ENCODE measurements around the gene VSTM2L. TPM values are rescaled to one million over a fixed set of nuclear protein-coding genes. Genes with fewer than 3 reads are reported as not detected.

VSTM2L gene
- total RNA-seq, 1 donor from 2014 or later = 0.46 TPM

DNA sequence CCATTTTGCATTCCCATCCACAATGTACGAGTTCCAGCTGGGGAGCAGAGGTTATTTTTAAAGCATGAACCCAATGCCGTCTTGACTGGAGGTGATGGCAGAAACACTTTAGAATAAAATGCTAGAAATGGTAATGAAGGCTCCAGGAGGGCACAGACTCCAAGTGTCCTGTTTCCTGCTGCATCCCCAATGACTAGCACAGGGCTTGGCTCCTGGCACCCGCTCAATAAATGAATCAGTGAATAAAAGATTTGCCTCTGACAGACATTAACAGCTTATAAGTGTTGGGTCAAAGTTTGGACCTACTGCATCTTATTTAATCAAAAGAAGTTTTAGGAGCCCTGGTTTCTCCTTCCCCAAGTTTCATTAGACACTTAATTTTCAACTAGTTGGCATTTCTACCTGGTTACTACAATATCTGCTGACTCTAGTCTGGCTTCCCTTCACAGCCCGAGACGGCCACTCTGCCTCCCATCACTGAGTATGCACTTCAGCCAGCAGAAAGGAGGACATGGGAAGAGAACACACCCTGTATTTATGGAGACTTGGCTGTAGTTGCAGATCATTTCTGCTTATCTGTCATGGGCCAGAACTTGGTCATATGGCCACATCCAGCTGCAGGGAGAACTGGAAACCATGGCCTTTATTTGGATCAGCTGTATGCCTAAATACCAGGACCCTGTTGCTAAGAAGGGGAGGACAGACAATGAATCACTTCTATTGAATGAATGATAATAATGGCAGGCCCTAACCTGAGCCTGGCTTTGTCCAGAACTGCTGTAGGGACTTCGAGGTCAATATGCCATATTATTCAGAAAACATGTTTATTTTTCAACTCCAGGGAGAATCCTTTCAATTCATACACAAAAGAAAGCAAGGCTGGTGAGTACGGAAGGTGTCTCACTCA, 67.3 kb downstream of the VSTM2L start:
- Histone ChIP-seq H3K36me3 (ENCODE audit: control insufficient read depth, insufficient read depth, low read length) (no peaks in the 10 kb centered on the region), H3K27me3 (ENCODE audit: control insufficient read depth, insufficient read depth, low read length) (no peaks in the 10 kb centered on the region), H3K4me3 (ENCODE audit: low read depth, low read length) (no peak overlapping the region)
- TF ChIP-seq, protein P1, sequence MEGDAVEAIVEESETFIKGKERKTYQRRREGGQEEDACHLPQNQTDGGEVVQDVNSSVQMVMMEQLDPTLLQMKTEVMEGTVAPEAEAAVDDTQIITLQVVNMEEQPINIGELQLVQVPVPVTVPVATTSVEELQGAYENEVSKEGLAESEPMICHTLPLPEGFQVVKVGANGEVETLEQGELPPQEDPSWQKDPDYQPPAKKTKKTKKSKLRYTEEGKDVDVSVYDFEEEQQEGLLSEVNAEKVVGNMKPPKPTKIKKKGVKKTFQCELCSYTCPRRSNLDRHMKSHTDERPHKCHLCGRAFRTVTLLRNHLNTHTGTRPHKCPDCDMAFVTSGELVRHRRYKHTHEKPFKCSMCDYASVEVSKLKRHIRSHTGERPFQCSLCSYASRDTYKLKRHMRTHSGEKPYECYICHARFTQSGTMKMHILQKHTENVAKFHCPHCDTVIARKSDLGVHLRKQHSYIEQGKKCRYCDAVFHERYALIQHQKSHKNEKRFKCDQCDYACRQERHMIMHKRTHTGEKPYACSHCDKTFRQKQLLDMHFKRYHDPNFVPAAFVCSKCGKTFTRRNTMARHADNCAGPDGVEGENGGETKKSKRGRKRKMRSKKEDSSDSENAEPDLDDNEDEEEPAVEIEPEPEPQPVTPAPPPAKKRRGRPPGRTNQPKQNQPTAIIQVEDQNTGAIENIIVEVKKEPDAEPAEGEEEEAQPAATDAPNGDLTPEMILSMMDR (IDR thresholded peaks at IDR 0.05; ENCODE audit: insufficient read depth, low read length, poor library complexity, severe bottlenecking) = no peak
- DNase-seq (ENCODE audit: low read depth) = no peak

DNA sequence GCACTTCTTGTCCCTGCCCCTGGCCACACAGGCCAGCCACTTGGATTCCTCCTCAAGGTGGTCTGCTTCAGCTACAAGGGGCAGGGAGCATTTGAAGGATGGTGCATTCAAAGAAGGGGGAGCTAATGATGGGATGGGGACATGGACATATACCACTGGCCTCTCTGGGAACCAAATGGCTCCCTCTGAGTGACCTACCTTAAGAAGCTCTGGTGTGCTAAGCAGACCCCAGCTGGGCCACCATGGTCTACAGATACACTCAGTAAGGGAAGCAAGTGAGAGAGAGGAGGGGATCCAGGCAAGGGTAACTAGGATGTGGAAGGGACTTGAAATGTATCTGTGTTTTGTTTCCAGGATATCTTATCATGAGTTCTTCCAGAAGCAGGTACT, 67.9 kb downstream of the VSTM2L start:
- Histone ChIP-seq H3K36me3 (ENCODE audit: control insufficient read depth, insufficient read depth, low read length) (no peaks in the 10 kb centered on the region), H3K27me3 (ENCODE audit: control insufficient read depth, insufficient read depth, low read length) (no peaks in the 10 kb centered on the region), H3K4me3 (ENCODE audit: low read depth, low read length) (no peak overlapping the region)
- TF ChIP-seq, protein P1 (IDR thresholded peaks at IDR 0.05; ENCODE audit: insufficient read depth, low read length, poor library complexity, severe bottlenecking) = no peak
- no peak for DNase-seq (ENCODE audit: low read depth)

DNA sequence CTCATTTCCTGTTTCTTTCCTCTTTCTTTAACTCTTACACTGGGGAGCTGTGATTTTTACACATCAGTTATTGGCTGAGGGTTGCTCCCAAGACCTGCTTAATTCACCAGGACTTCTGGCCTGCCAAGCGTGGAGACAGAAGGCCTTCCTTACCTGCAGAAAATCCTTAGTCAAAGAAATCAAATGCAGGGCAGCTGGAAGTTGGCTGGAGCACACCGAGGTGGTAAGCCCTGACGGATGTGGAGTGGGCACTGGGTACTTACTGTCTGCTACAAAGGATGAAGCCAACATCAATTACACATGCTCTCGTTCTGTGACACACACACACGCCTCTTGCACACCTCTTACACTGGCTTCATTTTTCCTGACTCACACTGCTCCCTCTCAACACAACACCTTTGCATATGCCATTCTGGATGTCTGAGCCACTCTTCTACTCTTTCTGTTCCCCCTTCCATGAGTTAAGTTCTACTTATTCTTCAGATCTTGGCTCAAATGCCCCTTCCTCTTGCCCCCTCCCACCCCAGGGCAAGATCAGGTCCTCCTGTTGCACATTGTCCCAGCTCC, 68.7 kb downstream of the VSTM2L start:
- H3K4me3 ChIP-seq (ENCODE audit: low read depth, low read length) = no peak overlapping the region
- DNase-seq (ENCODE audit: low read depth) = no peak
- no peaks in the 10 kb centered on the region for H3K27me3 ChIP-seq (ENCODE audit: control insufficient read depth, insufficient read depth, low read length)
- TF ChIP-seq, protein P1 (IDR thresholded peaks at IDR 0.05; ENCODE audit: insufficient read depth, low read length, poor library complexity, severe bottlenecking) = no peak
- no peaks in the 10 kb centered on the region for H3K36me3 ChIP-seq (ENCODE audit: control insufficient read depth, insufficient read depth, low read length)

DNA sequence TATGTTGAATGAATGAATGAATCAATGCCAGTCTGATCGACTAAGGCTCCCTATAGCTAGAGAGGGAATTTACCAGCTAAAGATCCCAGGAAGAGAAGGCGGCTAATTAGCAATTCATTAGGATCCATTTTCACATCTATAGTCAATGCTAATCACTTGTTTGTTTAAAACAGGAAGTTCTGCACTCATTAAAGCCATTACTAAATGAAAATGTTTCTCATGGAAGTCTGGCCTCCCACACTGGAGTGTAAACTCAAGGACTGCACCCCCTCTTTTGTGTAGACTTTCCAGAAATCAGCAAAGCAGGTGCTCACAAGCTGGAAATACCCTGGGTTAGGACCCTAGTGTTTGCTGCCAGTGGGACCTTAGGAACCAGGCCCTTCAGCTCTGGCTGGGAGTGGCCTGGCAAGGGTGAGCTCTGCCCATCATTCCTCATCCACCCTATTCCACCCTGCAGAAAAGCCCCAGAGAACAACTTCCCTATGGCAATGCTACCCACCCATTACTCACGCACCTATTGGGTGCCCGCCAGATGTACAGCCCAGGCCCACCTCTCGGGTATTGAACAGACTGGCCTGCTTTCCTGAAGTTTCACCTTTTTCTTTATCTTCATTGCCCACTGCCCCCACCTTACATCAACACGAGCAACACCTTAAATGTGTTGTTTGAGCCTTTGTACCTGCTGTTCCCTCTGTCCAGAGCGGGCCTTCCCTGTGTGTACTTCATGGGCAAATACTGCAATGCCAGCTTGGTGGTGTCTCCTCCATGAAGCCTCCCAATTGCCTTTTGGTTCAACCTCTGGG, 69.5 kb downstream of the VSTM2L start:
- TF ChIP-seq, protein P1 (IDR thresholded peaks at IDR 0.05; ENCODE audit: insufficient read depth, low read length, poor library complexity, severe bottlenecking) = no peak
- Histone ChIP-seq H3K27me3 (ENCODE audit: control insufficient read depth, insufficient read depth, low read length) (peaks cover 2% of the 10 kb centered on the region), H3K4me3 (ENCODE audit: low read depth, low read length) (no peak overlapping the region), H3K36me3 (ENCODE audit: control insufficient read depth, insufficient read depth, low read length) (no peaks in the 10 kb centered on the region)
- DNase-seq (ENCODE audit: low read depth) = no peak

DNA sequence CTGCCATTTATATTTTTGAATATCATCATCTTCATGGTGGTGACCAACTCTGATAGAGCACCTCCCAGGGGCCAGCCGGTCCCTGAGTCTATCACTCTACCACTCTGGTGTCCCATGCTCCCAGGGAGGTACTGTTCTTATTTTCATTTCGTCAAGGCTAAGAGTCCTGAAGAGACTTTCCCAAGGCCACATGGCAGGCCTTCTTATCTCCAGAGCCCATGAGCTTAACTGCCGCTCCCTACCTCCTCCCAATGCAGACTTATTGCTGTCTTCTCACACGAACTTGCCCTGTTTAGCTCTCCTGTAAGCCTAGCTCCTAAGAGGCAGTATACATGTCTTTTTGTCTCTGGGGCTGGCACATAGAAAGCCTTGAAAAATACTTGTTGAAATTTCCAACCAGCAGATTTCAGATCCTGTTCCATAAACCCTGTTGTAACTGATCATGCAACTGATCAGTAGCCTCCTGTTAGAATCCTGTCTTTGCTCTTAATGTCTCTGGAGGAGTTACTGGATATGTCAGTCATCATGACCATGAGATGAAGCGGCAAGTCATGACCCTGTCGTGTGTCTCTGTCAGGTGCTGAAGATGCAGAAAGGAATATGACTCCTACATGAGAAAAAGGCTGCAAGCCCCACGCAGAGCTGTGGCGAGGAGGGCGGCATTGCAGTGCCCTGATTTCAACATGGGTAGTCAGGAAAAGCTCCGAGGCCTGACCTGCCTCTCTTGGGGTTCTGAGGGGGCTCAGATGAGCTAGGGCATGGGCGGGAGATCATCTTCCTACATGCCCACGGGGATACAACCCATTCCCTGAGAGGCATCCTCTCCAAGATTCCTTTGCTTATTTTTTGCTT, 70.4 kb downstream of the VSTM2L start:
- TF ChIP-seq, protein P1 (IDR thresholded peaks at IDR 0.05; ENCODE audit: insufficient read depth, low read length, poor library complexity, severe bottlenecking) = no peak
- no peaks in the 10 kb centered on the region for H3K36me3 ChIP-seq (ENCODE audit: control insufficient read depth, insufficient read depth, low read length)
- no peak overlapping the region for H3K4me3 ChIP-seq (ENCODE audit: low read depth, low read length)
- DNase-seq (ENCODE audit: low read depth) = no peak
- H3K27me3 ChIP-seq (ENCODE audit: control insufficient read depth, insufficient read depth, low read length) = peaks cover 6% of the 10 kb centered on the region
